Measurements from ENCODE around the gene SAMD8. TPM values are rescaled to one million over a fixed set of nuclear protein-coding genes. Genes with fewer than 3 reads are reported as not detected.

SAMD8 gene
- total and polyA plus RNA-seq, 2 donors (not counting 3 experiments of a cell fraction or from before 2014, with no cell fraction given), result 19.6 to 22.8 TPM

DNA sequence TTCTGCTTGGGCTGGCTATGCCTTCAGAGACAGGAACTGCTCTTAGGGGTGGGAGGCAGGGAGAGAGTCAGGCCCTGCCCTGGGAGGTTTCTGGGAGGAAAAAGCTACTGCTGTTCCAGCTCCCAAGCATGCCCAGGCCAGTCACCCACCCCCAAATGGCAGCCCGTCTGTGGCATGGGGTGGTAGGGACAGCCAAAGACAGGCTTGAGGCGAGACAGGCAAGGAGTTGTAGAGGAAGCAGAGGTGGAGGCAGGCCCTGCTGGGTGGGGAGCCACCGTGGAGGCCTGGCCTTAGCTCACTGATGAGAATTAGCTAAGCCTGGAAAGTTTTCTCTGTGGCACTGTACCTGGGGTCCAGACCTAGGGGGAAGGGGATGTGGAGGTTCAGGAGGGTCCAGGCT is 6.6 kb upstream of the SAMD8 start:
- CTCF ChIA-PET, result interaction anchor here (1.0 to 3.4 kb wide), 3 partner anchors 126 to 862 kb away, joined by 3 to 22 read pairs (median 11); partner anchors contain the start of gene COMTD1
- H3K4me2 ChIP-seq (ENCODE audit: insufficient read depth, low read length), result no peak overlapping the region
- DNase-seq (ENCODE audit: low read depth, low spot score), result no peak

More for the DNA sequence above, 6.6 kb upstream of the SAMD8 start:
- H3K9me1 ChIP-seq (replicated peaks; ENCODE audit: control insufficient read depth, extremely low read depth, insufficient read depth, low read length), result no peaks in the 10 kb centered on the region
- no TSS peak for BruUV-seq (replicated peaks)
- H4K20me1 ChIP-seq (replicated peaks; ENCODE audit: control insufficient read depth, extremely low read depth, insufficient read depth, low read length), result no peaks in the 10 kb centered on the region
- no peak for FAIRE-seq
- no peaks in the 10 kb centered on the region for H3K27me3 ChIP-seq (ENCODE audit: control insufficient read depth in 2 of 2, insufficient read depth in 2 of 2, low read length in 2 of 2)
- dilution Hi-C loops (cut with MboI; ENCODE audit: extremely low pct_ligation_motif_present, low sequenced_read_pairs), result no loop called here
- H3K4me1 ChIP-seq (ENCODE audit: control insufficient read depth, extremely low read depth, insufficient read depth, low read length), result no peaks in the 10 kb centered on the region
- H3K9ac ChIP-seq (replicated peaks; ENCODE audit: extremely low read depth, insufficient read depth, low read length), result no peak overlapping the region
- H3K9me3 ChIP-seq (replicated peaks; ENCODE audit: control insufficient read depth, insufficient read depth, low read length), result no peaks in the 10 kb centered on the region
- no peak overlapping the region for H2AFZ ChIP-seq (ENCODE audit: low read depth, low read length)
- no peak overlapping the region for H3K4me3 ChIP-seq (replicated peaks in 1 of 3; ENCODE audit: insufficient read depth in 1 of 3, low read depth in 1 of 3, low read length in 3 of 3)
- intact Hi-C loops (cut with micrococcal nuclease), result loop anchor here (5.0 to 10.0 kb wide), 2 partner anchors 370 to 683 kb away; no protein-coding TSS in a partner anchor
- H3K36me3 ChIP-seq (ENCODE audit: control insufficient read depth in 2 of 2, extremely low read depth in 1 of 2, insufficient read depth in 2 of 2, low read length in 2 of 2), result no peaks in the 10 kb centered on the region
- no peaks in the 10 kb centered on the region for H3K79me2 ChIP-seq (ENCODE audit: control insufficient read depth, insufficient read depth, low read length)
- POLR2A ChIA-PET, result no interaction called here
- TF ChIP-seq GATA2 (IDR thresholded peaks at IDR 0.05; ENCODE audit: insufficient read depth, insufficient read length, low read depth, low read length) (no peak), EZH2 (IDR thresholded peaks at IDR 0.05; ENCODE audit: borderline replicate concordance, low read depth, low read length, severe bottlenecking) (no peak), MYC (IDR thresholded peaks at IDR 0.05; ENCODE audit: low read depth, low read length) (no peak), MAX (IDR thresholded peaks at IDR 0.05; ENCODE audit: insufficient read depth, insufficient read length) (no peak), POLR2AphosphoS5 (IDR thresholded peaks at IDR 0.05; ENCODE audit: insufficient read depth, low read depth, low read length) (no peak), POLR2A (IDR thresholded peaks at IDR 0.05; ENCODE audit: low read depth, low read length) (no peak), JUN (IDR thresholded peaks at IDR 0.05; ENCODE audit: borderline replicate concordance, insufficient read depth, insufficient read length, low read depth) (no peak), CTCF (IDR thresholded peaks at IDR 0.05; ENCODE audit: extremely low read depth in 1 of 2, insufficient read depth in 1 of 2, low read depth in 1 of 2, low read length in 2 of 2) (no peak), FOS (IDR thresholded peaks at IDR 0.05; ENCODE audit: borderline replicate concordance, insufficient read depth, low read length) (no peak)
- no peak overlapping the region for H3K27ac ChIP-seq (ENCODE audit: insufficient read depth, low read depth, low read length)
